Stimulated activated CD4-positive, alpha-beta T cell treated with anti-CD3 and anti-CD28 coated beads, TNF-alpha, amount 100 ng/mL, for 24 hours (primary cell): ENCODE measurements around the gene XRCC4.

Experiments
- DNase-seq, 3 experiments: peaks; one replicate each; pipeline ENCODE4 v3.0.0-alpha.2; 2020; ENCODE audit warnings: low read depth in 3 of 3

Gene XRCC4

GRCh38 chr5:83270311-83270710 is 193.0 kb downstream of the XRCC4 start:
- DNase-seq, result no peak

GRCh38 chr5:83277154-83277553 is 199.8 kb downstream of the XRCC4 start:
- DNase-seq, result no peak

DNA sequence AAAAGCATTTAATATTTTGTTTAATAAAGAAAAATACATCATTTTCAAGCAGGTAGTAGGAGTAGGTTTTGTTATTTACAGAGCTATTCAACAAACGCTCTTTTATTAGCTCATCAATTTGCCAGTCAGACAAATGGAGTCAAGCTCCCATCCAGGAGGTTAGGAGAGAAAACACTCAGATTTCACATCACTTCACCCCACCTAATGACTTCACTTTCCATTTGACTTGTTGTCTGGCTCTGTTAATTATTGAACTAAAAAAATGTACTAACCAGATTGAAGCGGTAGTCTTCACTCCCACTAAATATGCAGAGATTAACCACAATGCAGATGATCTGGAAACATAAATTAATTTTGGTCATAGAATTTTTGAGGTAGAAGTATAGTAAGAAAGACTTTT is 200.6 kb downstream of the XRCC4 start:
- no peak for DNase-seq

DNA sequence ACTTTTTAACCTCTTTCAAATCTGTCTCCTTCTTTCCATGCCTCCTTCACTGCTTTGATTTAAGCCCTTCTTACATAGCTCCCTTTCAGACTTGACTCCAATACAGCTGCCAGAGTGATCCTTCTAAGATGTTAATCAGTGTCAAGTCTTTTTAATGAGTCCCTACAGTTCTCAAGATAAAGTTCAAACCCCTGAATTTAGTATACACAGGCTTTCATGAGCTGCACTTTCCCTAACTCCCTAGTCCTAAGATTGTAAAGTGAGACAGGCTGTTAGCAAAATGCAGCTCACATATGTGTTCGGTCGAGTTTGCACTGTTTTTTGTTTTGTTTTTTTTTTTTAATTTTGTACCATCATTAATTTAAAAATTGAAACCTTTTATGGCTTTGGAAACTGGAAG is 203.8 kb downstream of the XRCC4 start:
- no peak for DNase-seq

DNA sequence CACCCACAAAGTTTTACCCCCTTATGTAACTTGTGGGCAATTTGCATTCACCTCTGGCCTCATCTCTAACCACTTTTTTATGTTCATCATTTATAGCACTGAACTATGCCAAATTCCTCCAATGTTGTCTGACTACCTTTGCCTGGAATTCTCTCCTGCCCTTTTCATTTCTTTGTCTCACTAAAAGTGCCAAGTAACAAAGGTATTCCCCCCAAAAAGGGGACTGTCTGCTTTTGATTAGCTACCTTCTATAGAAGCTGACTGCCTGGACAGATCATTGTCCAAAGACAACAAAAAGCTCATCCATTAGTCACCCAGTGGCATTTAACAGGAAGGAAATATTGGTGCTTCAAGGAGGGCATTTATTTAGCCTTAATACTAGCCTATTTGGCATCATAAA is 204.3 kb downstream of the XRCC4 start:
- DNase-seq, result no peak

DNA sequence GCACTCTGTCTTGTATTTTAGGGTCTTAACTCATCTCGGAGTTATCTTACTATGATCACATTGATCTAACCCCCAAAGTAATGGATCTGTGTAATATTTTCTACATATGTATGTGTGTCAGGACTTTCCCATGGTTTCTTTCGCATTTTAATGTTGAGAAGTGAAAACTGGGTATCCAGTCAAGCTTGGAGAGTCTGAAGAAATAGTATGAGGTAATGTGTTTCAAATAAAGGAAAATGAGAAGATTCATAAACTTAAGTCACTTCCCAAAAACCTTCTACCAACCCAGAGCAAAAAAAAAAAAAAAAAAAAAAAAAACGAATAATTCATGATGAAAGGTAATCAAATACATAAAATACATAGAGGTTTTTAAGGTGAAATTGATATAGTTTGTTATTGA is 206.4 kb downstream of the XRCC4 start:
- DNase-seq, result no peak

DNA sequence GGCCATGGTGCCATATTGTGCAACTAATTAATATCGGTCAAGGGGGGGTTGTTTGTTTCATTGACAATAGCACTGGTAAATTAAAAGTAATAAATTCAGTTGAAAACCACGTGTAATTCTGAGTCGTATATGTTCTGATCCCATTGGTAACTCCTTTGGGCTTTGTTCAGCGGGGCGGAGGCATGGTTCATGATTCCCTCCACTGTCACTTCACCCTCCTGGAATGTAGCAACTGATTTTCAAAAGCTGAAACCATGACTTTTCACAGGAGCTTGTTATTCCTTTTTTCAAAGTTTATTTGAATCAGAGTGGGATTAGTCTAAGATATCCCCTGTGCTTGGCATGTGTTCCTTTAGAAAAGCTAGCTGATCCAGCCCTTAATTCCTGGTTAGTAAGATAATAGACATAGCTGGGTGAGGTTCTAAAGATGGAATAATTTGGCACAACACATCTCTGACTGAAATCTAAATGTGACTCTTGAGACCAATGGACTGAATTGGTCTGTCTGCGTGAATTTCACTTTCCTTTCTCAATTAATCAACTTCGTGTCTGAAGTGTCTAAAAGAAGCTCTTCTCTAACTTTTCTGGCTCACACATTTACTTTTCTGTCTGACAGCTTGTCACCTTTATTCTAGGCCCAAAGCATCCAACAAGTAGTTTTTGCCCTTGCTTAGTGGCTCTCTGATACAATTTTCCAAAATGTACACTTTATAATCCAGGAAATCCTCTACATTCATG is 208.5 kb downstream of the XRCC4 start:
- DNase-seq, result no peak

DNA sequence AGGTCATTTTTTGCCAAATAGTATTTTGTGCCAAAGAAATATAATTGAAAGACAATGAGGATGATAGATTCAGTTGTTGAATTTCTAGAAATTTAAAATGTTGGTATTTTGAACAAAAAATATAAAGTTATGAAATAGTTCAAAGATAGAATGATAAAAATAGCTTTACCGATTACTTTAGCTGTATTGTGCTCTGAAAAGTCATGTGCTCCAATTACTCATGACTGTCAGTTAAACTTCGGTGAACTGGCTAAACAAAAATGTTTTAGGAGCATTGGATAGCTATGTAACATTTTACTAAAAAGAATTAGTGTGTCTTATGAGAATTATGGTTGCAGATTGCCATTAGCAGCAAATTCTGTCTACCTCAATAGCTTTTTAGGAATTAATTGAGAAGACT is 216.9 kb downstream of the XRCC4 start:
- no peak for DNase-seq

DNA sequence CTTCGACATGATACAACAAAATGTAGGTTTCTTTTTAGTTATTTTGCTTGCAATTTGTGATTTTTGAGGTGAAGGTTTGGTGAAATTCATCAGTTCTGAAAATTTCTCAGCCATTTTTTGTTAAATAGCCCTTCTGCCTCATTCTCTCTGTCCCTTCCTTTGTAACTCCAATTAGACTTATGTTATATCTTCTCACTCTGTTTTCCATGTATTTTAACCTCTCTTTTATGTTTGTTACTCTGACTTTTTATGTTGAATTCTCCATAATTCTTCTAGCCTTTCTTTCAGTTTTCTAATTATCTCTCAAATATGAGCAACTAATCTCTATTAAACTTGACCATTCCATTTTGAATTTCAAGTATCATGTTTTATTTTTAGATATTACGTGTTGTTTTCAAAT is 222.0 kb downstream of the XRCC4 start:
- no peak for DNase-seq

DNA sequence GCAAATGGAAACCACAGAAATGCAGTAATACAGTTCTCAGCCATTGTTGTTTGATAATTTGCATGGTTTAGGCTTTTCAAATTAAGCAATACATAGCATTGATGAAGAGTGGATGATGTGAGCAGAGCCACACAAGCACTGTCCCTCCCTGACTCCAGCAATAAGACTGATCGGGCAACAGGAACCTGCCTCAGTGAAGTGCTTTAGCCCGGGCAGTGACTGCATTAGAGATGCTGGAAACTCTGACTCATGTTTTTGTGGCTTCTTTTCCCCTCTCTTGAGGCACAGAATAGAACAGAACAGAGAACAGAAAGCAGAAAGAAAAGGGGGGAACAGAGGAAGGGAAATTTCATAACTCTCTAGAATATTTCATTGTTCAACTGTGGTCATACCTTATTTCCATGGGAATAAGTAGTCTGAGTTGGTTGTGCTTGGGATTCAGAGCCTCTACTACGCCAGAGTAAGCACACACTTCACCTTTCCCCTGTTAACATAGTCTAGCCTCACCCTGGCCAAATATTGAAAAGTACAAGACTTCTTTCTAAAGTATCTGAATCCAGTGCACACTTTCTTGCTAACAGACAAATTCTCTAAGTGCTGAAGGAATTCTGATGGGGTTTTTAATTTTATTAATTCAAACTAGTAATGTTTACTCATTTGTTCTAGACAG is 229.4 kb downstream of the XRCC4 start:
- no peak for DNase-seq

DNA sequence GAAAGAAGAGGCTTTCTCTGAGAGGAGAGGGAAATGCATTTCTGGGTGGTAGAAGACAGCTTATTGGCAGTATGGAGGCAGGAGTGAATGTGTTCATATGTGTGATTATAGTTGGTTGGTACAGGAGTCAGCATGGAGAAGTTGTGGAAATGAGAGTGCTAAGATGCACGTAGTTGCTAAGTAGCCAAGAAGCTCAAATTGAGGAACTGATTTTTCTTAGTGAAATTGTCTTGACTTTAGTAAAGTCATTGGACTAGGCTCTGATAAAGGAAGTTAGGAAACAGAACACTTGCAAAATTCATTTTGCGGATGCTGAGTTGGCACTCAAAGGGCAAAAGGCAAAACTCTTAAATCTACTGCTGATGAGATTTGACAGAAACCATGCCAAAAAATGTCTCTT is 235.3 kb downstream of the XRCC4 start:
- no peak for DNase-seq

- no peak for DNase-seq
Observed at GRCh38 chr5:83313436-83313835, 236.1 kb downstream of the XRCC4 start.

- DNase-seq, result no peak
Observed at GRCh38 chr5:83321483-83322055, 244.2 kb downstream of the XRCC4 start.

DNA sequence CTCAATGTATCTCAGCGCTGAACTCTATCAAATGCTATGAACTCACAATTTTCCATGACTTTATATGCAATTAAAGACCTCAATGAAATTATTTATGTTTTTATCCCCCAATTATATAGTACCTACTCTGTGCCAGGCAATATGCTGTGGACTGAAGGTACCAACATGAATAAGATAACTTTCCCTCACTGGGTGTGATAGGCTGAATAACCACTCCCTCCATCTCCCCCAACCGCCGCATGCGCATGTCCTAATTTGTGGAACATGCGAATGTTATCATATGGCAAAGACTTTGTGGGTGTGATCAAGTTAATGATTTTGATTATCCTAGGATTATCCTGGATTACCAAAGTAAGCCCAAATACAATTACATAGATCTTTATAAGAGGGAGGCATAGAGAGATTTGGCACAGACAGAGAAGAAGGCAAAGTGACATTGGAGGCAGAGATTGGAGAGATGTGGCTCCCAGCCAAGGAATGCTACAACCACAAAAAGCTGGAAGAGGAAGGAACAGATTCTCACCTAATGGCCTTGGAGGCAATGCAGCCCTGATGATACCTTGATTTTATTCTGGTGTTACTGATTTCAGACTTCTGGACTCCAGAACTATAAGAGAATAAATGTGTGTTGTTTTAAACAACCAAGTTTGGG is 245.1 kb downstream of the XRCC4 start:
- DNase-seq, result no peak

DNA sequence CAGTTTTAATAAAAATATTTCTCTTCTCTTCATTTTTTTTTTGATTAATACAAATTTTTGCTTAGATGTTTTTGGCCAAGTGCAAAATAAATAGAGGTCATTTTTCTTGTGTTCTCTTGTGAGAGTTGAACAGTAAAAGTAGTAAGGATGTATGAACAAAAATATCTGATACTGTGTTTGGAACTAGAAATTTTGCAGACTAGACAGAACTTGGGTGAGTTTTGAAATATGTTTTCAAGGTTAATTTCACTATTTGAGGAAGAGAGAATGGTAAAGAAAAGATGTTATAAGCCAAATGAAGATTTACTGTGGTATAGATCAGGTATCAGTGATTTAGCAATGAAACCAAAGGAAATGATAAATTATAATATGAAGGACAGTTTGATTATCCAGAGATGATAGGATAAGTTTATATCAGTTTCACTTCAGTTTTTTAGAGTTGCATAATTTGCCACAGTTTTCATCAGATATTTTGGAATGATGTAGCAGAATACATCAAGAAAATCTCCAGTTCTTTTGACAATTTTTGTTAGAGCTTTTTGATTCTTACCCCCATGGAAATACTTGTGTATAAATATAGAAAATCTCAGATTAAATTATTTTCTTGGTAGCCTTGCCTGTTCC is 246.3 kb downstream of the XRCC4 start:
- DNase-seq, result no peak

GRCh38 chr5:83331842-83332241 is 254.5 kb downstream of the XRCC4 start:
- DNase-seq, result no peak

DNA sequence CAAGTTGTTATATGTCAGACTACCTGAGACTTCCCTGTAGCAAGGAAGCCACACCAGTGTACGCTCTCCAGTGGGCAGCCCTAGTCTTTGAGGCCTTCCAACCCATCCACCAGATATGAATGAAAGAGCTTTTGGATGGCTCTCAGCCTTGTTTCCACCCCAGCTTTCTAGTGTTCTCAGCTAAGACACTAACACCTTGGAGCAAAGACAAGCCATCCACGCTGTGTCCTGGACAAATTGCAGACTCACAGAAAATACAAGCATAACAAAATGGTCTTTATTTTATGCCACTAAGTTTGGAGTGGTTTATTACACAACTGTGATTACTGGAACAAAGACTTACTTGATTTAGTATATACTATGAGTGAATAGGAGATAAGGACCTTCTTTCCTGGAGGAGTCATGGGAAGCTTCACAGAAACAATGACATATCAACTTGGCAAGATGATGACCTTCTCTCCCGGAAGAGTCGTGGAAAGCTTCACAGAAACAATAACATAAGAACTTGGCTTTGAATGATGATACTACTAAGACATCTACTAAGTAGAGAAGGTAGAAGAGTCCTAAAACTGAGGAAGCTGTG is 260.2 kb downstream of the XRCC4 start:
- DNase-seq, result no peak

DNA sequence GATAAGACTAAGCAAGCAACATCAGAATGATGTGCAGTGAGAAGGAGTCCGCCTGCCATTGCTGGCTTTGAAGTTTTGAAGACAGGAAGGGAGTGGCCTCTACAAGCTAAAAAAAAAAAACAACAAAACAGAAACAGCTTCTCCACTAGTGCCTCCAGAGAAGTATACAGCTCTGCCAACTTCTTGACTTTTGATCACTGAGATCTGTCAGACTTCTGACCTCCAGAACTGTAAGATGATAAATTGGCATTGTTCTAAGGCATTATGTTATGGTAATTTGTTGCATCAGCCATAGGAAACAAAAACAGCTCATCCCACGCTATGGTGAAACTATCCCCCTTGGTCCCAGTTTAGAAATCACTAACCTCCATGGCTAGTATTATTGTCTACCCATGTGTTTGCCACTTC is 263.2 kb downstream of the XRCC4 start:
- no peak for DNase-seq

- no peak for DNase-seq
Observed at GRCh38 chr5:83341815-83342334, 264.5 kb downstream of the XRCC4 start.

DNA sequence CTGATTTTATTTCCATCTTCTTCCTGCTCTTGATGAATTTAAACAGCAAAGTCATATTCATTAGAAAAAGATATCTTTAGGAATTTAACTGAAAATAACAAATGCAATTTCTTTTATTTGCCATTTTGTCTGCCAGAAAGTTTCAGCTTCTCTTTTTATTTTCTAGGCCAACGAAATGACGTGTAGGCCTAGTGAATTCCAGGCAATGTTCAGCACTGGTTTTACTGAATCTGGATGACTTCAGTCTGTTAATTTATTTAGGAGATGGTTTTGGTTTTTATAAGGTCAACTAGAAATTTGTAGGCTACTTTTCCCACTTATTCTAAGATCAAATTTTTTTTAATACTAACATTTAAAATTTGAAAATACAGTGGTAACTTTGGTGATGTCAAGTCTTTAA is 265.1 kb downstream of the XRCC4 start:
- no peak for DNase-seq

GRCh38 chr5:83343299-83343698 is 266.0 kb downstream of the XRCC4 start:
- no peak for DNase-seq

- DNase-seq, result no peak
Observed at GRCh38 chr5:83345423-83345822, 268.1 kb downstream of the XRCC4 start.
